Measurements from ENCODE around the gene MAZ. TPM values are rescaled to one million over a fixed set of nuclear protein-coding genes. Genes with fewer than 3 reads are reported as not detected.

Gene MAZ
- polyA plus RNA-seq, 1 of the 3 experiments (the other 2 are of a cell fraction): 163 TPM

GRCh38 chr16:29765167-29766032 lies 40.9 kb upstream of the MAZ start:
- H2AFZ ChIP-seq (ENCODE audit: low read depth): no peak overlapping the region
- TF ChIP-seq POLR2AphosphoS5 (IDR thresholded peaks at IDR 0.05; ENCODE audit: low read depth, low read length) (no peak), CTCF (IDR thresholded peaks at IDR 0.05) (no peak), EP300 (IDR thresholded peaks at IDR 0.05; ENCODE audit: borderline replicate concordance in 1 of 2, low read depth in 1 of 2, low read length in 1 of 2) (no peak), RFX5 (IDR thresholded peaks at IDR 0.05; ENCODE audit: low read length) (no peak), NRF1 (IDR thresholded peaks at IDR 0.05; ENCODE audit: low read depth, low read length) (no peak), YY1 (IDR thresholded peaks at IDR 0.05; ENCODE audit: low read depth) (no peak), SIN3A (IDR thresholded peaks at IDR 0.05; ENCODE audit: borderline replicate concordance, low read depth, low read length) (no peak), ZBTB33 (IDR thresholded peaks at IDR 0.05; ENCODE audit: borderline replicate concordance, low read depth) (no peak), REST (IDR thresholded peaks at IDR 0.05; ENCODE audit: low read depth, low read length) (no peak), RCOR1 (IDR thresholded peaks at IDR 0.05; ENCODE audit: low read length) (no peak), IRF3 (IDR thresholded peaks at IDR 0.05; ENCODE audit: low read depth, low read length) (no peak), GABPA (IDR thresholded peaks at IDR 0.05; ENCODE audit: low read depth) (no peak), CHD2 (IDR thresholded peaks at IDR 0.05; ENCODE audit: low read length, partially characterized antibody) (no peak), FOXM1 (IDR thresholded peaks at IDR 0.05; ENCODE audit: low read depth) (no peak), PBX3 (IDR thresholded peaks at IDR 0.05) (no peak), JUND (IDR thresholded peaks at IDR 0.05) (no peak)
- H3K9ac ChIP-seq: no peak overlapping the region
- H3K4me3 ChIP-seq (ENCODE audit: low read depth in 2 of 2, low read length in 1 of 2): no peak overlapping the region
- ChIA-PET POLR2A (no interaction called here), CTCF (no interaction called here)
- H3K79me2 ChIP-seq (ENCODE audit: insufficient read depth): no peaks in the 10 kb centered on the region
- WGBS (ENCODE audit: low lambda C conversion rate): 67% methylated on average over 15 of the region's 15 CpGs
- H3K27me3 ChIP-seq (ENCODE audit: insufficient read depth): no peaks in the 10 kb centered on the region
- H3F3A ChIP-seq (replicated peaks; ENCODE audit: insufficient read depth): no peaks in the 10 kb centered on the region
- H4K20me1 ChIP-seq (ENCODE audit: insufficient read depth): no peaks in the 10 kb centered on the region
- no peaks in the 10 kb centered on the region for H3K36me3 ChIP-seq (replicated peaks in 1 of 2; ENCODE audit: control insufficient read depth in 1 of 2, insufficient read depth in 2 of 2, low read length in 1 of 2)
- no peaks in the 10 kb centered on the region for H3K9me3 ChIP-seq
- H3K9me2 ChIP-seq: no peaks in the 10 kb centered on the region
- H3K4me2 ChIP-seq: no peak overlapping the region
- DNase-seq: no peak
- no peaks in the 10 kb centered on the region for H3K4me1 ChIP-seq (ENCODE audit: control insufficient read depth in 1 of 2, insufficient read depth in 2 of 2, low read depth in 1 of 2, low read length in 1 of 2)
- no peak overlapping the region for H3K27ac ChIP-seq (ENCODE audit: low read depth in 2 of 2, low read length in 1 of 2)
